H9 (cell line): ENCODE measurements around the gene AQP11. TPM values are rescaled to one million over a fixed set of nuclear protein-coding genes. Genes with fewer than 3 reads are reported as not detected.

Experiments used
- DNase-seq: peaks from one replicate; pipeline ENCODE4 v3.0.0-alpha.2; 2017
- H2AFZ ChIP-seq: one replicate; pipeline ENCODE4 v1.6.1; 2013; ENCODE audit warnings: mild to moderate bottlenecking, low read length, control low read depth, moderate library complexity
- H2AK5ac ChIP-seq: 2 replicates; pipeline ENCODE4 v1.6.1; 2013; ENCODE audit warnings: low read length, control low read depth, mixed read lengths; ENCODE audit not compliant: insufficient read length
- H2BK120ac ChIP-seq: one replicate; pipeline ENCODE4 v1.6.1; 2013; ENCODE audit warnings: low read depth, mild to moderate bottlenecking, low read length, control low read depth, inconsistent platforms; ENCODE audit not compliant: poor library complexity, severe bottlenecking
- H2BK12ac ChIP-seq: 2 replicates; pipeline ENCODE4 v1.6.1; 2013; ENCODE audit warnings: low read length, control low read depth, mixed read lengths, low read depth; ENCODE audit not compliant: insufficient read length
- H2BK15ac ChIP-seq: 2 replicates; pipeline ENCODE4 v1.6.1; 2013; ENCODE audit warnings: low read depth, low read length, control low read depth
- H2BK20ac ChIP-seq: one replicate; pipeline ENCODE4 v1.6.1; 2013; ENCODE audit warnings: low read depth, mild to moderate bottlenecking, low read length, control low read depth, inconsistent platforms; ENCODE audit not compliant: poor library complexity, severe bottlenecking
- H2BK5ac ChIP-seq: 2 replicates; pipeline ENCODE4 v1.6.1; 2013; ENCODE audit warnings: low read length, control low read depth, mixed read lengths; ENCODE audit not compliant: insufficient read length
- H3K14ac ChIP-seq: 2 replicates; pipeline ENCODE4 v1.6.1; 2013; ENCODE audit warnings: low read length, control low read depth; ENCODE audit not compliant: insufficient read depth
- H3K18ac ChIP-seq: 2 replicates; pipeline ENCODE4 v1.6.1; 2013; ENCODE audit warnings: low read depth, mild to moderate bottlenecking, mixed read lengths, low read length, control low read depth; ENCODE audit not compliant: insufficient read length
- H3K23ac ChIP-seq: 2 replicates; pipeline ENCODE4 v1.6.1; 2013; ENCODE audit warnings: low read length, control low read depth, mixed read lengths, low read depth; ENCODE audit not compliant: insufficient read length
- H3K23me2 ChIP-seq: 2 replicates; pipeline ENCODE4 v1.6.1; 2013; ENCODE audit warnings: low read depth, mild to moderate bottlenecking, mixed read lengths, low read length, control low read depth; ENCODE audit not compliant: insufficient read length, poor library complexity, severe bottlenecking
- H3K27ac ChIP-seq: 2 replicates; pipeline ENCODE4 v1.5.1; 2013; ENCODE audit warnings: low read length, control low read depth, mixed read lengths, low read depth; ENCODE audit not compliant: insufficient read length
- H3K27me3 ChIP-seq: 2 replicates; pipeline ENCODE4 v1.6.1; 2013; ENCODE audit warnings: low read length, control low read depth, inconsistent platforms; ENCODE audit not compliant: insufficient read depth
- H3K4ac ChIP-seq: 2 replicates; pipeline ENCODE4 v1.6.1; 2013; ENCODE audit warnings: low read depth, mild to moderate bottlenecking, control low read depth, inconsistent platforms, low read length, moderate library complexity
- H3K4me1 ChIP-seq: 2 replicates; pipeline ENCODE4 v1.6.1; 2013; ENCODE audit warnings: low read length, control low read depth, inconsistent platforms; ENCODE audit not compliant: insufficient read depth
- H3K4me2 ChIP-seq: 2 replicates; pipeline ENCODE4 v1.6.1; 2013; ENCODE audit warnings: low read length, control low read depth, mixed read lengths; ENCODE audit not compliant: insufficient read length, insufficient read depth
- H3K56ac ChIP-seq: 2 replicates; pipeline ENCODE4 v1.6.1; 2013; ENCODE audit warnings: low read depth, mild to moderate bottlenecking, mixed read lengths, low read length, control low read depth; ENCODE audit not compliant: insufficient read length
- H3K79me1 ChIP-seq: 2 replicates; pipeline ENCODE4 v1.6.1; 2013; ENCODE audit warnings: low read depth, mild to moderate bottlenecking, moderate library complexity, low read length, control low read depth, inconsistent platforms; ENCODE audit not compliant: insufficient read depth, poor library complexity, severe bottlenecking
- H3K79me2 ChIP-seq: 2 replicates; pipeline ENCODE4 v1.6.1; 2013; ENCODE audit warnings: low read length, control low read depth, inconsistent platforms; ENCODE audit not compliant: insufficient read depth
- H3K9ac ChIP-seq: 2 replicates; pipeline ENCODE4 v1.6.1; 2013; ENCODE audit warnings: low read length, control low read depth, mixed read lengths; ENCODE audit not compliant: insufficient read length; ENCODE audit errors: extremely low read depth
- H3K9me3 ChIP-seq: one replicate; pipeline ENCODE4 v1.6.1; 2013; ENCODE audit warnings: low read depth, low read length, inconsistent platforms; ENCODE audit not compliant: control insufficient read depth
- H3T11ph ChIP-seq: one replicate; pipeline ENCODE4 v1.6.1; 2013; ENCODE audit warnings: mild to moderate bottlenecking, low read length, control low read depth, inconsistent platforms
- H4K20me1 ChIP-seq: one replicate; pipeline ENCODE4 v1.6.1; 2013; ENCODE audit not compliant: control insufficient read depth, insufficient read length, insufficient read depth
- H4K5ac ChIP-seq: 2 replicates; pipeline ENCODE4 v1.6.1; 2013; ENCODE audit warnings: low read depth, mild to moderate bottlenecking, mixed read lengths, low read length, control low read depth; ENCODE audit not compliant: insufficient read length
- H4K8ac ChIP-seq: replicated peaks from 2 replicates; pipeline ENCODE4 v1.6.1; 2013; ENCODE audit warnings: low read length, control low read depth, mixed read lengths, low read depth; ENCODE audit not compliant: insufficient read length
- H4K91ac ChIP-seq: 2 replicates; pipeline ENCODE4 v1.6.1; 2013; ENCODE audit warnings: low read depth, mild to moderate bottlenecking, moderate library complexity, mixed read lengths, low read length, control low read depth; ENCODE audit not compliant: insufficient read length
- H3K27ac Mint-ChIP-seq, 3 experiments: 2 replicates in 2 of 3; 3 replicates in 1 of 3; pipeline ENCODE4 v1.8.0; 2020 to 2021; ENCODE audit warnings: mixed read lengths in 3 of 3, mild to moderate bottlenecking in 1 of 3, moderate library complexity in 1 of 3
- H3K27me3 Mint-ChIP-seq: 2 replicates; pipeline ENCODE4 v1.8.0; 2021; ENCODE audit warnings: low read depth, mild to moderate bottlenecking, moderate library complexity, mixed read lengths
- H3K36me3 Mint-ChIP-seq, 3 experiments: 2 replicates in 2 of 3; 3 replicates in 1 of 3; pipeline ENCODE4 v1.8.0; 2020 to 2021; ENCODE audit warnings: low read depth in 3 of 3, mixed read lengths in 3 of 3; ENCODE audit not compliant: insufficient read depth in 1 of 3
- H3K4me1 Mint-ChIP-seq, 2 experiments: 2 replicates each; pipeline ENCODE4 v1.8.0; 2020; ENCODE audit warnings: mixed read lengths in 2 of 2
- H3K4me3 Mint-ChIP-seq, 2 experiments: 2 replicates in 1 of 2; 3 replicates in 1 of 2; pipeline ENCODE4 v1.8.0; 2020 to 2021; ENCODE audit warnings: mild to moderate bottlenecking in 2 of 2, mixed read lengths in 2 of 2, moderate library complexity in 1 of 2
- H3K9me3 Mint-ChIP-seq, 2 experiments: 2 replicates in 1 of 2; 3 replicates in 1 of 2; pipeline ENCODE4 v1.8.0; 2020; ENCODE audit warnings: mild to moderate bottlenecking in 2 of 2, mixed read lengths in 2 of 2, moderate library complexity in 1 of 2
- WGBS: extraction: QIAGEN DNeasy Blood & Tissue Kit; methylation state at CpG from one replicate; pipeline ENCODE4 v1.1.7; 2013; ENCODE audit warnings: missing lambda C conversion rate, low lambda C conversion rate, mixed read lengths; ENCODE audit not compliant: insufficient read length; ENCODE audit errors: extremely low coverage; 5-methylcytosine and 5-hydroxymethylcytosine counted together
- total RNA-seq: library from RNA; stranded (reverse); gene quantifications from 2 replicates; pipeline ENCODE4 v1.2.1, GENCODE V29; 2021
- TF ChIP-seq, protein P1 (sequence below): fragments of 200-600 bp; sonication (generic); conservative IDR thresholded peaks from 3 replicates; pipeline ENCODE4 v1.8.0; 2021; ENCODE audit warnings: antibody characterized with exemption, mild to moderate bottlenecking

Gene AQP11
- total RNA-seq, 1 experiment from 2014 or later: 1.1 TPM

DNA sequence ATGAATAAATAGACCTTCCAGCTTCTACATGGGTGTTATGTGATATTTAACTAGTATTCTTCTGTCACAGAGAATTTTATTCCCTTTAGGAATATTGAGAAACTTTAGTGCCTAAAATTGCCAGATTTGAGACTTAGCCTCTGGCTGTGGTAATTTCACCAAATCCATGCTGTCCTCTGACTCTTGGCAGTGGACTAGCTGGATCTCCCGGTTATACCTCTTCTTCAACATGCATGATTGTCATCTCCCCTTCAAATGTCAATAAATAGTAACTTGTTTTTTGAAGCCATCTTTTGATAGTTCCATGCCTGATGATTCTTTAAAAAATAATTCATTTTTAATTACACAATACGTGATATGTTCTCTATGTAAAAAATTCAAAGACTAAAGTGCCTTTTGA, 8.4 kb downstream of the AQP11 start:
- Mint-ChIP-seq H3K36me3 (peaks cover 0 to 2% (median 0%) of the 10 kb centered on the region in 3 experiments; a peak in 2 of 7 replicates), H3K27ac (no peak overlapping the region), H3K27me3 (no peaks in the 10 kb centered on the region), H3K4me1 (peaks cover 5 to 7% of the 10 kb centered on the region in 2 experiments), H3K9me3 (no peaks in the 10 kb centered on the region), H3K4me3 (no peak overlapping the region)
- Histone ChIP-seq H4K91ac (no peak overlapping the region), H3K4me2 (no peak overlapping the region), H3K23ac (no peak overlapping the region), H2BK12ac (no peak overlapping the region), H3K14ac (no peak overlapping the region), H2AFZ (no peak overlapping the region), H4K8ac (no peak overlapping the region), H2BK120ac (no peak overlapping the region), H3K56ac (no peak overlapping the region), H3K23me2 (no peaks in the 10 kb centered on the region), H3K27me3 (no peaks in the 10 kb centered on the region), H2AK5ac (no peak overlapping the region), H2BK5ac (no peak overlapping the region), H3K9me3 (no peaks in the 10 kb centered on the region), H3K4me1 (peaks cover 3% of the 10 kb centered on the region; the same call in 1 of the 2 replicates), H3K27ac (no peak overlapping the region), H4K20me1 (no peaks in the 10 kb centered on the region), H3T11ph (no peak overlapping the region), H3K79me1 (no peaks in the 10 kb centered on the region), H2BK20ac (no peak overlapping the region), H3K9ac (no peak overlapping the region), H3K18ac (no peak overlapping the region), H4K5ac (no peak overlapping the region), H3K79me2 (no peaks in the 10 kb centered on the region), H2BK15ac (no peak overlapping the region), H3K4ac (no peak overlapping the region)
- TF ChIP-seq, protein P1, sequence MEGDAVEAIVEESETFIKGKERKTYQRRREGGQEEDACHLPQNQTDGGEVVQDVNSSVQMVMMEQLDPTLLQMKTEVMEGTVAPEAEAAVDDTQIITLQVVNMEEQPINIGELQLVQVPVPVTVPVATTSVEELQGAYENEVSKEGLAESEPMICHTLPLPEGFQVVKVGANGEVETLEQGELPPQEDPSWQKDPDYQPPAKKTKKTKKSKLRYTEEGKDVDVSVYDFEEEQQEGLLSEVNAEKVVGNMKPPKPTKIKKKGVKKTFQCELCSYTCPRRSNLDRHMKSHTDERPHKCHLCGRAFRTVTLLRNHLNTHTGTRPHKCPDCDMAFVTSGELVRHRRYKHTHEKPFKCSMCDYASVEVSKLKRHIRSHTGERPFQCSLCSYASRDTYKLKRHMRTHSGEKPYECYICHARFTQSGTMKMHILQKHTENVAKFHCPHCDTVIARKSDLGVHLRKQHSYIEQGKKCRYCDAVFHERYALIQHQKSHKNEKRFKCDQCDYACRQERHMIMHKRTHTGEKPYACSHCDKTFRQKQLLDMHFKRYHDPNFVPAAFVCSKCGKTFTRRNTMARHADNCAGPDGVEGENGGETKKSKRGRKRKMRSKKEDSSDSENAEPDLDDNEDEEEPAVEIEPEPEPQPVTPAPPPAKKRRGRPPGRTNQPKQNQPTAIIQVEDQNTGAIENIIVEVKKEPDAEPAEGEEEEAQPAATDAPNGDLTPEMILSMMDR: no peak
- no peak for DNase-seq
- no CpG with 5 or more reads among the region's 2 CpGs for WGBS
